HG02884 (cell line): ENCODE measurements around the gene TBX10.
"Not testable (repeated sequence)": the region's sequence is repeated elsewhere in the genome, so short reads cannot be mapped to it uniquely, and the experiment has no call there.

Experiments used
- ATAC-seq: cut with Tn5 transposase; IDR thresholded peaks from one replicate; pipeline ENCODE4 v1.9.1; 2021; ENCODE audit warnings: mild to moderate bottlenecking, moderate library complexity; ENCODE audit not compliant: unreplicated experiment

Gene TBX10

DNA sequence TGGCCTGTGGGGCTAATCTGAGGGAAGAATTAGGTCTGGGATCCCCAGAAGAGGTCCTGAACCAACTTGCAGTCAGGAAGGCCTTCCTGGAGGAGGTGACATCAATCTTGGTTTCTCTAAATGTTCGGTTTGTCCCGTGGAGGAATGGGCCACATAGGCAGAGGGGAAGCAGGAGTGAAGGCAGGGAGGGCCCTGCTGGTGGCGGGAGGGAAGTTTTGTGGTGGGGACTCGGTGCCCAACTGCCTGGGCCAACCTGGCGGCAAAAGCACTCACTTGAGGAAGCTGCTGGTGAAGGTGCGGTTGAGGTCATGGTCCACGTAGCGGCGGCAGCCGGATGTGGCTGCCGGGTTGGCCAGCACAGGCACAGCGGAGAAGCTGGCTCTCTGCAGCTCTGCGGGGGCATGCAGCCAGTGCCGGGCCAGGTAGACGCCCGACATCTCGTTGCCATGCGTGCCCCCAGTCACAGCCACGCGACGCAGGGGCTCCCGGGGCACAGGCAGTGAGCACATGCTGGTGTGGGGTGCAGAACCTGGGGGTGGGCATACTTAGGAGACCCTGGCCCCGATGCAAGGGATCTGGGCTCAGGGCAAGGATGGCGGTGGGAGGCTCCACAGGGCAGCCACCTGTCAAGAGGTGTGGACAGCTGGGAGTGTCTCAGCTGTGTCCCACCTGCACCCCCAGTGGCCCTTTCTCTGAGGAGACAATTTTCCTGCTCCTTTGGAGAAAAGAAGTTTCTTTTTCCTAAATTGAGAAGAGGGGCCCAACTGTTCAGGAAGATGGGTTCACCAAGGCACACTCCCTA, 7.2 kb upstream of the TBX10 start:
- no peak for ATAC-seq

DNA sequence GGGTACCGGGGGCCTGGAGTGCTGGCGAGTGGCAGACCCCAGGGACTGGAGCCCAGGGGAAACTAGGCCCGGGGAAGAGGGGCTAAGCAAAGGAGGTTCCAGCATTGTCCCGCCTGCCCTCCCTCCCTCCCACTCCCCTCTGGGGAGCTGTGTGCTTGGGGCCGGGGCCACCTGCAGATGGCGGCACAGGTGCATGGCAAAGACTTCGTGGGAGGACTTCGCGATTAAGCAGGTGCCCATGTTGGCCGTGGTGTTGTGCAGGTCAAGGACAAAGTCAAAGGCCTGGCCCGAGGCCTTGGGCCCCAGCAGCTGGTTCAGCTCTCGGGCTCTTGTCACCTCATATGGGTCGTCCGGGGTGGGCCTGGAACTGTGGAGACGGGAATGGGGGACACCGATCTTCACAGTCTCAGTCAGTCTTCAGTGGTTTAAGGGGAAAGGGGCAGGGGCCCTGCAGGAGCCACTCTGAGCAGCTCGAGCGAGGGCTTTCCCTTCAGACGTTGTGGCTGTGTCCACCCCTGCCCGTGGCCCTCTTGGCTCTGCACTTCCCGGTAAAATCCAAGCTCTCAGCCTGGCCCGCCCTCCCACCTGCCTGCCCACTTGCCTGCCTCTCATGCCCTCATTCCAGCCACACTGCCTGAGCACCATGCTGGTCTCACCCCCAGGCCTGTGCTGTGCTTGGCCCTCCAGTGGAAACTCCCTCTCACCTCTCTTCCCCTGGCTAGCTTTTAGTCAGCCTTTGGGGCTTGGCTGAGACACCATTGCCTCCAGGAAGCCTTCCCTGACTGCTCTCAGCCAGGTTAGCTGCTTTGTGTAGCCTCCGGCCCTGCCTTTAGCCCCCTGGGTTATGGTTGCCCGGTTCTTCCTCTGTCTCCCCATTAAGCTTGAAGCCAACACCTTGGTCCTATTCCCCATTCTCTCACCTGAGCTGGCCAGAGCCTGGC, 6.2 kb upstream of the TBX10 start:
- ATAC-seq: no peak

DNA sequence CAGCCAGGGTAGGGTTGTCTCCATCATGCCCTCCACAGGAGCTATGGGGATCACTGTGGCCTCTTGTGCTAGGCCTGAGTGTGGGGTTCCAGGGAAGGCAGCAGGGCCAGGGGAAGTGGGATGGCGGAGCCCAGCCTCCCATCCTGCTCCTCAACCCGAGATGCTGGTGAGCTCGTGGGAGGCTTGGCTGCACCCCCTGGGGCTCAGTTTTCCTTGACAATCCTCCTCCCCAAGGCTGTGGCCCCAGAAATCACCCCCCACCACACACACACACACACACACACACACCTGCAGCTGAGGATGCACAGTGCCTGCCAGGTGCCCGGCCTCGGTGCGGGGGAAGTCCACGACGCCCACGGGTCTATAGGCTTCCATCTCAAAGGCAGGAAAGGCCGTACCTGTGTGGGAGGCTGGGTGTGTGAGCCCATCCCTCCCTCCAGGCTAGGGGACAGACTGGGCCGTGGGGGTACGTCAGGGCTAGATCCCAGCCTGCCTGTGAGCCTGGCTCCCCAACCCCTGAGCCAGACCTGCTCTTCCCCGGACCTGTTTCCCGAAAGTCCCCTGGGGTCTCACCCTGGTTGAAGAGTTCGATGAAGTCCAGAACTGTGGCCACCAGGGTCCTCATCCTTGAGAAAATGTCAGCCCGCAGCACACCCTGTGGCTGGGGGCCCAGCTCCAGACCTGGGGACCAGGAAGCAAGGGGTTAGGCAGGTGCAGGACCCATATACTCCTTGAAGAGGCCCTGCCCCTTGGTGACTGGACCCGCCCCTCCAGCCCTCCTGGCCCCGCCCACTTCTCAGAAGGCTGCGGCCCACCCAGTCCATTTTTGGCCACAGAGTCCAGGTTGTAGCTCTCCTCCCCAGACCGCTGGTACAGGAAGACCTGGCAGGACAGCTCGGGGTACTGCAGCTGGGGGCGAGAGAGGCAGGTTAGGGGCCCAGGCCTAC, 5.2 kb upstream of the TBX10 start:
- ATAC-seq: no peak

- ATAC-seq: no peak
Observed at GRCh38 chr11:67644042-67644441, 4.5 kb upstream of the TBX10 start.

DNA sequence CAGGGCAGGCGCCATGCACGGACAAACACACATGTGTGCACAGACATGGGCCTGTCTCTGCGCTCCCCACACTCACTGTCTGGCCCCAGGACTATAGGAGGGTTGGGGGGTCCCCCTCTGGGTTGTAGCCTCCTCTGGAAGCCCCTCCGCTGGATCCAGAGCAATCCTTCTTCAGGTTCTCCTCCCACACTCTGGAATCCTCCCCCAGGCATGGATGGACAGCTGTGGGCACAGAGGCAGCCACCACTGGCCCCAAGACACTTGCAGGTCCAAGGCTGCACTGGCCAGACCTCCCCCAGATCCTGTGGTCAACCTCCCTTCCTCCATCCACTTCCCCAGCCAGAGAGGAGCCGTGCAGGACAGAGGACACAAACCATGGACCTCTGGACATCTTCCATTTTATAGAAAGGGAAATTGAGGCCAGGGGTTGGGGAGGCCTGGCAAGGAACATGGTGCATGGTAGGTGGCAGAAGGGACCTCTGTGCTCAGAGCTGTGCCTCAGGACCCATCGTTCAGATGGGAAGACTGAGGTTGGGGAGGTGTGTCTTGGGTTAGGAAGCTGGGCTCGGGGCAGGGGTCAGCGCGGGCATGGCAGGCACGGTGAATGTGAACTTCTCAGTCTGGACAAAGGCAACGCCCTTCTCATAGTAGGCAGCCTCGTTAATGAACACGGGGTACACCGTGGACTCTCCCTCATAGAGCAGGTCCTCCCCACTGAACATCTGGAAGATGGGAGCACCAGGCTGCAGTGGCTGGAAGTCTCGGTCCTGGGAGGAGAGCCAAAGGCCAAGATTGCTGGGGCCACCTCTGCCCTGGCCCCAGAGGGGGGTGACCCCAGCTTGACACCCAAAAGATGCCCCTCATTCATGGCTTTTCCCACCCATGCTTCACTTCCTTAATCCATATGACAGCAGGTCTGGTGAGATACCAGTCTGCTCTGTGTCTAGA, 2.9 kb upstream of the TBX10 start:
- no peak for ATAC-seq

- no peak for ATAC-seq
Observed at GRCh38 chr11:67641338-67642172, 2.0 kb upstream of the TBX10 start.

DNA sequence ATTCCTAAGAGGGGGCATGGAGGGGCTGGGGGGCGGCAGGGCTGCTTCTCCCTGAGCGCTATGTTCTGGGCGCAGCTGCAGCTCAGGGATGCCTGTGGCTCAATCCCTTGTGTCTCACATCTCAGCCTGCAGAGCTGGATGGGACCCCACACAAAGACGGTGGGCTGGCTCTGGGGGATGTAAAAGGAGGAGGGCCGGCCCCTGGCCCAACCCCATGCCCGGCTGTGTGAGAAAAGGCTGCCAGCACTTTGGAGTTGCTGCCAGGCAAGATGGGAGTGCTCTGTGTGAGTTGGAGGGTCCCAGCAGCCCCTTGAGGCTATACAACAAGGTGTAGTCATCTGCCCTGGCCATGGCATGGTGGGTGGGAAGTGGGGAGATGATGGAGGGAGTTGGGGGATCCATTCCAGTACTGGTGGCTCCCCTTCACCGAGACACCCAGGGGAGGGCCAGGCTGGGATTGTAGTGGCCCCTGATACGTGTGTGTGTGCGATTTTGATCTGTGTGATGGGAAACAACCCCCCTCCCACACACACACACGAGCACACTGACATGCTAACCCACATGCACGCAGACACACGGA, 1.3 kb upstream of the TBX10 start:
- ATAC-seq: no peak

- no peak for ATAC-seq
Observed at GRCh38 chr11:67640021-67640757, 626 bp upstream of the TBX10 start.

- no peak for ATAC-seq
Observed at GRCh38 chr11:67638535-67639437, 777 bp downstream of the TBX10 start.

- ATAC-seq: not testable (repeated sequence)
Observed at GRCh38 chr11:67637441-67637840, 2.1 kb downstream of the TBX10 start.

GRCh38 chr11:67636962-67637361, 2.6 kb downstream of the TBX10 start:
- no peak for ATAC-seq

DNA sequence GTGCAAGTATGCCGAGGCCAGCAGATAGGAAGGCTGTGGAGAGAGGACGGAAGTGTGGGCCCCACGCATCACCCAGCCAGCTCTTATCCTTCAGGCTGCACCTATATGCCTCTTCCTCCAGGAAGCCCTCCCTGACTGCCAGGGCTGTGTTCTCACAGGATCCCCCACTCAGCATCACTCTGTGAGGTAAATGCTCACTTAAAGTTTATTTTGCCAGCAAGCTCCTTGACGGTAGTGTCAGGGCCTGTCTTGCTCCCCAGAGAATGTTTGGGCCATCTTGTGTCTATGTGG, 4.4 kb downstream of the TBX10 start:
- no peak for ATAC-seq

GRCh38 chr11:67634366-67635230, 5.0 kb downstream of the TBX10 start:
- ATAC-seq: no peak

DNA sequence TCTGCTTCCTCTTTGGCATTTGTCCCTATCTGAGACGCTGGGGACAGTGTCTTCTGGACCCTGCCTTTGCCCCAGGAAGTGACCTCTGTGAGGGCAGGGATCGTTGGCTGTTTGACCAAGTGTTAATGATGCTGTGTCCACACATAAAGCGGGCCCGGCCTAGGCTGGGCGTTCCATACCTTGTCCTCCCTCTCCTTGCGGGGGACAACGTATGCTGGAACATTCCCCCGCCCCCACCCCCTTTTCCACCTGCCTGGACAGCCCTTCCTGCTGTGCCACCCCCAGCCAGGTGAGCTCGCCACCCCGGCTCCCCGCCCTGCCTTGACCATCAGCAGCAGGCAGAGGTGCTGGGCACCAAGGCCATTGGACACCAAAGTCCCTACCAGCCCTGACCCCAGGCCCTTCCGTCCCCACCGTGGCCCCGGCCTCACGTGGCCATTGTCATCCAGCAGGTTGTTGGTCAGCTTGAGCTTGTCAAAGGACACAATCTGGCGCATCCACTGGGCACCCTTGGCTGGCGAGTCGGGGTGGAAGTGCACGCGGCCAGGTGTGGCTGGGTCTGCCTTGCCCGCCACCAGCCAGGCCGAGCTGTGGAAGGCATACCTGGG, 5.7 kb downstream of the TBX10 start:
- no peak for ATAC-seq

- no peak for ATAC-seq
Observed at GRCh38 chr11:67632982-67633755, 6.4 kb downstream of the TBX10 start.
